ENCODE data around the gene REV3L.

GRCh38 chr6:111471533-111471932 lies 11.5 kb downstream of the REV3L start:
- TF ChIP-seq EZH2phosphoT487 (IDR thresholded peaks at IDR 0.05; ENCODE audit: borderline replicate concordance, low read length) (no peak), CTCF (IDR thresholded peaks at IDR 0.05; ENCODE audit: low read depth, low read length, poor library complexity, severe bottlenecking) (no peak)
